GM12872 (cell line): ENCODE data around the gene LEF1.

Experiments used
- CTCF ChIP-seq: IDR thresholded peaks from 3 replicates; pipeline ENCODE4 v1.5.1; 2011; ENCODE audit warnings: low read depth, mild to moderate bottlenecking, low read length, moderate library complexity; ENCODE audit not compliant: insufficient read depth

The LEF1 gene

GRCh38 chr4:108080747-108081146, 88.0 kb downstream of the LEF1 start:
- TF ChIP-seq CTCF = no peak

GRCh38 chr4:108078024-108078733, 90.6 kb downstream of the LEF1 start:
- no peak for TF ChIP-seq CTCF

GRCh38 chr4:108072300-108072699, 96.4 kb downstream of the LEF1 start:
- no peak for TF ChIP-seq CTCF

- TF ChIP-seq CTCF = no peak
Observed at GRCh38 chr4:108070775-108071174, 98.0 kb downstream of the LEF1 start.

- no peak for TF ChIP-seq CTCF
Observed at GRCh38 chr4:108068442-108068841, 100.3 kb downstream of the LEF1 start.

- TF ChIP-seq CTCF = no peak
Observed at GRCh38 chr4:108060686-108061321, 107.9 kb downstream of the LEF1 start.

GRCh38 chr4:108060164-108060563, 108.6 kb downstream of the LEF1 start:
- peak; percentile 33; the same call in 1 of the 3 replicates for TF ChIP-seq CTCF
